Mesothelial cell of epicardium (in vitro differentiated cells): ENCODE measurements around the gene ETS1. TPM values are rescaled to one million over a fixed set of nuclear protein-coding genes. Genes with fewer than 3 reads are reported as not detected.
A peak's percentile ranks its signal among the peaks of the same experiment; 100 is the strongest.

Experiments
- DNase-seq, 2 experiments: peaks; one replicate each; pipeline ENCODE4 v3.0.0; 2021; ENCODE audit warnings: low spot score in 2 of 2; ENCODE audit not compliant: unreplicated experiment in 2 of 2
- H3K27ac Mint-ChIP-seq: 2 replicates; pipeline ENCODE4 v1.8.0; 2021; ENCODE audit warnings: mixed read lengths
- H3K27me3 Mint-ChIP-seq: 2 replicates; pipeline ENCODE4 v1.8.0; 2021; ENCODE audit warnings: low read depth, mixed read lengths
- H3K36me3 Mint-ChIP-seq: 2 replicates; pipeline ENCODE4 v1.8.0; 2021; ENCODE audit warnings: mixed read lengths
- H3K4me1 Mint-ChIP-seq: 2 replicates; pipeline ENCODE4 v1.8.0; 2021; ENCODE audit warnings: mixed read lengths
- H3K4me3 Mint-ChIP-seq: 2 replicates; pipeline ENCODE4 v1.8.0; 2021; ENCODE audit warnings: mild to moderate bottlenecking, moderate library complexity, mixed read lengths
- H3K9me3 Mint-ChIP-seq: 2 replicates; pipeline ENCODE4 v1.8.0; 2021; ENCODE audit warnings: mixed read lengths
- total RNA-seq: library from RNA; stranded (reverse); gene quantifications from 3 replicates; pipeline ENCODE4 v1.2.1, GENCODE V29; 2021
- TF ChIP-seq, protein P1 (sequence below): fragments of 200-600 bp; sonication (generic); IDR thresholded peaks from one replicate; pipeline ENCODE4 v1.5.0; 2021; ENCODE audit warnings: antibody characterized with exemption; ENCODE audit not compliant: unreplicated experiment

The ETS1 gene
- total RNA-seq, 1 donor from 2014 or later, result 29.7 TPM

GRCh38 chr11:128462922-128463321 lies 124.4 kb downstream of the ETS1 start:
- H3K4me1 Mint-ChIP-seq, result peaks cover 35% of the 10 kb centered on the region

GRCh38 chr11:128462189-128462588 lies 125.2 kb downstream of the ETS1 start:
- TF ChIP-seq, protein P1, sequence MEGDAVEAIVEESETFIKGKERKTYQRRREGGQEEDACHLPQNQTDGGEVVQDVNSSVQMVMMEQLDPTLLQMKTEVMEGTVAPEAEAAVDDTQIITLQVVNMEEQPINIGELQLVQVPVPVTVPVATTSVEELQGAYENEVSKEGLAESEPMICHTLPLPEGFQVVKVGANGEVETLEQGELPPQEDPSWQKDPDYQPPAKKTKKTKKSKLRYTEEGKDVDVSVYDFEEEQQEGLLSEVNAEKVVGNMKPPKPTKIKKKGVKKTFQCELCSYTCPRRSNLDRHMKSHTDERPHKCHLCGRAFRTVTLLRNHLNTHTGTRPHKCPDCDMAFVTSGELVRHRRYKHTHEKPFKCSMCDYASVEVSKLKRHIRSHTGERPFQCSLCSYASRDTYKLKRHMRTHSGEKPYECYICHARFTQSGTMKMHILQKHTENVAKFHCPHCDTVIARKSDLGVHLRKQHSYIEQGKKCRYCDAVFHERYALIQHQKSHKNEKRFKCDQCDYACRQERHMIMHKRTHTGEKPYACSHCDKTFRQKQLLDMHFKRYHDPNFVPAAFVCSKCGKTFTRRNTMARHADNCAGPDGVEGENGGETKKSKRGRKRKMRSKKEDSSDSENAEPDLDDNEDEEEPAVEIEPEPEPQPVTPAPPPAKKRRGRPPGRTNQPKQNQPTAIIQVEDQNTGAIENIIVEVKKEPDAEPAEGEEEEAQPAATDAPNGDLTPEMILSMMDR, result no peak
- DNase-seq, result no peak
- peaks cover 28% of the 10 kb centered on the region for H3K4me1 Mint-ChIP-seq
- no peak overlapping the region for H3K27ac Mint-ChIP-seq
- no peaks in the 10 kb centered on the region for H3K9me3 Mint-ChIP-seq
- H3K36me3 Mint-ChIP-seq, result peaks cover 19% of the 10 kb centered on the region
- no peaks in the 10 kb centered on the region for H3K27me3 Mint-ChIP-seq
- H3K4me3 Mint-ChIP-seq, result no peak overlapping the region

More at GRCh38 chr11:128462922-128463321, 124.4 kb downstream of the ETS1 start:
- Mint-ChIP-seq H3K27ac (peak overlapping the region; percentile 77), H3K9me3 (no peaks in the 10 kb centered on the region), H3K36me3 (peaks cover 19% of the 10 kb centered on the region), H3K4me3 (no peak overlapping the region), H3K27me3 (no peaks in the 10 kb centered on the region)
- TF ChIP-seq, protein P1, result no peak
- no peak for DNase-seq

DNA sequence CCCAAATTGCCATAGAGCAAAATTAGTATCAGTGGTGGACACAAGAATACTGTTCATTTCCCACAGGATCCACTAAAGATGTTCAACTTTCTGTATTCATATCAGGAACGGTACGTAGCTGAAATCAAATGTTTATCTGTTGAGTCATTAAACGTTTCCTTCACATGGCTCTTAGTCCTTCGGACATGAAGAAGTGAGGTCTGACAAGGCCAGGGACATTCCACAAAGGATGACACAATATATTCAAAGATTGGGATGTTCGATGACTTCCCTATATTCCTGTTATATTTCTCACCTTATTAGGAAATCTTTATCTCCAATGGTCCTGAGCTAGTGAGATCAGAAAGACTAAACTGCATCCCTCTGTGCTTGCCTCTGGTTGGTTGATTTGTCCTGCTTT lies 129.0 kb downstream of the ETS1 start:
- DNase-seq, result no peak
- TF ChIP-seq, protein P1, result no peak
- Mint-ChIP-seq H3K27me3 (no peaks in the 10 kb centered on the region), H3K36me3 (peaks cover 22% of the 10 kb centered on the region), H3K9me3 (no peaks in the 10 kb centered on the region), H3K4me1 (peaks cover 13% of the 10 kb centered on the region), H3K4me3 (no peak overlapping the region), H3K27ac (no peak overlapping the region)

GRCh38 chr11:128457874-128458273 lies 129.5 kb downstream of the ETS1 start:
- peaks cover 11% of the 10 kb centered on the region for H3K4me1 Mint-ChIP-seq
- no peak overlapping the region for H3K27ac Mint-ChIP-seq
- no peak for DNase-seq
- TF ChIP-seq, protein P1, result no peak
- peaks cover 22% of the 10 kb centered on the region for H3K36me3 Mint-ChIP-seq
- H3K27me3 Mint-ChIP-seq, result no peaks in the 10 kb centered on the region
- H3K9me3 Mint-ChIP-seq, result no peaks in the 10 kb centered on the region
- no peak overlapping the region for H3K4me3 Mint-ChIP-seq

DNA sequence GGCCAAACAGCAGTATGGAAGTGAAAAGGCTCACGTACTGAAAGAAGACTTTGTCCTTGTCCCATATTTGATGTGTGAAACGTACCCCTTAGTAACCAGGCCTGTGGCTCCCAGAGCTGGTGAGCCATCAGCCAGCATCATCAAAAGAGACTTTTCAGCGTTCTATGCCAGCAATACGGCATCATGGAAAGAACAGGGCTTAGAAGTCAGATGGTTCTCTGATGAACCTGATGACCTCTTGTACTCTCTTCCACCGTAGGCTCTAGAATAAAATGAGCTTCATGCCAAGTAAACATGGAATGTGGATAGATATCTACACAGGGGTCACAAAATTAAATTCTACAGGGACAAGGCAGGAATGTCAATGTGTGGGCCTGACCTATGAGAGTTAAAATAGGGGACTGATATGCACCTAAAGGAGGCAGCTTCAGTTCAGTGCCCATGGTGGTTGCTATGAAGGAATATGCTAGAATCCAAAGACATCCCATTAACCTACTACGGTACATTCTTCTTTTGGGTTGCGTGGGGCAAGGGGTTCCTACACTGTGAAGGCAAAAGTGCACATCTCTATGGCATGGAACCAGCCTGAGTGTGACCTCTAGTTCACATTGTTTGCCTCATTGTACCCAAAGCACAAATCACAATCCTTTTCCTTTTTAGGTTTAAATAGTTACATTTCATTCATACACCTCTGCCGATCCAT lies 130.6 kb downstream of the ETS1 start:
- Mint-ChIP-seq H3K4me3 (no peak overlapping the region), H3K4me1 (peaks cover 9% of the 10 kb centered on the region)

More for the DNA sequence above, 130.6 kb downstream of the ETS1 start:
- H3K27ac Mint-ChIP-seq, result no peak overlapping the region
- no peaks in the 10 kb centered on the region for H3K27me3 Mint-ChIP-seq
- H3K9me3 Mint-ChIP-seq, result no peaks in the 10 kb centered on the region
- TF ChIP-seq, protein P1, result no peak
- no peak for DNase-seq
- H3K36me3 Mint-ChIP-seq, result peaks cover 16% of the 10 kb centered on the region
